Hypothalamus (tissue), 51 donors: ENCODE measurements around the gene ASTN2.
A peak's percentile ranks its signal among the peaks of the same experiment; 100 is the strongest.

Source experiments
- DNase-seq, 51 donors: peaks; one replicate each; lab custom pipeline; 2025; lab: John Stamatoyannopoulos, UW

ASTN2 gene

DNA sequence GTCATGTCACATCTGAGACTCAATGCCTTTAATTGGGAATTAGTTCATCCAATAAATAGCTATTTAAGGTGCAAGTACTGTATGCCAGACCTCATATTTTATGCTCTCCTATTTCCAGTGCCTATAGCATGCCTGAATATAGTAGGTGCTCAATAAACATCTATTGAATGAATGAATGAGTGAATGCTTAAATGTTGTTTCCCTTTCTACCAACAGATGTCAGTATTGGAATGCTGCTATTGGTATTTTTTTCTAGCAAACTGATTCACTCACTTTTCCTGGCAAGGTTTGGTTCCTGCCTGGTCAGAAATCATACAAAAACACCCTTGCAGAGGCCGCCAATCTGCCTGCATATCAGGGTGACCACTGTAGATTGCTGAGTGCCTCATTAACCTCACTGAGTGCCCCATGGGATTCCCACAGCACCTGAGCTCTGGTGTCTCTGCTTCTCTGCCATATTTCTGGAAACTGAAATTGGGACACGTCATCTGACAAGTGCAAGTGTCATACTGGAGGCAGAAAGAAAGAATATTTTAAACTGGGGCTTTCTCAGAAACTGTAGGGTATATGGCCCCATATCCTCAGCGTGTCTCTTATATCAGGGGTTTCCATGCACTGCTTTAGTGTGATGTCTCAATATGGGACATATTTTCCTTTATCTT lies 368.1 kb downstream of the ASTN2 start:
- no peak for DNase-seq

GRCh38 chr9:117044241-117044640 lies 370.6 kb downstream of the ASTN2 start:
- no peak for DNase-seq

DNA sequence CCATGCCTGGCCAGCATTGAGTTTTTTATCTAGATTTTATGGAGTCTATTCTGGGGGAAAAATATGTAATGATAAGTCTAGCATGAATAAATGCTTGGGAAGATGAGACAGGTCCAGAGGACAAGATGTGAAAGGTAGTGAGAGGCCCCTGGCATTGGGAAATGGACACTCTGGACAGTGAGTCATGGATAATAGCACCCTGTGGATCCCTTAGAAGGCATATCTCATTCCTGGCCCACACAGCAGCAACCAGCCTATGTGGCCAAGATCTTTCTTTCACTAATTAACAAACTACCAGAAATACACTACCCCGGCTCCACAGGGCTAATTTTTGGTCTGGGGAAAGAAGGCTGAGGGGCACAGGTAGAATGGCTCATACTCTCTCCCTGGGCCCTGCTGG lies 371.7 kb downstream of the ASTN2 start:
- no peak for DNase-seq

- no peak for DNase-seq
Observed at GRCh38 chr9:117035546-117035945, 379.3 kb downstream of the ASTN2 start.

DNA sequence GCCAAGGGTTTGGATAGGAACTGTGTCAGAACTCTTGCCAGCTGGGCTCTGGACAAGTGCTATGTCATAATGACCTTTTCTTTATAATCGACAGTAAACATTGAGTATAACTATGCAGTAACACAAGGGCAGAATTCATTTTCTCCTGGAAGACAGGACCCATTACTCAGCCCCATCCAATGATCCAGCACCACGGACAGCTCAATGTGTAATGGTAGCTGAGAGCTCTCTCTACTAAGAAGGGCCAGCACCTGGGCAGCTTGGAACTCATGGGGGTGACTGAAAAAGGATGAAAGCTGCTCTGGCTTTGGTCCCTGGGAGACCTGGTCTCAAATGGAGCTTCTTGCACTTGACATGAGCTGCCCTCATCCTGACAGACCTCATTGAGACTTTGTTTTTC lies 380.0 kb downstream of the ASTN2 start:
- DNase-seq, result no peak

- DNase-seq, result peak in 1 of 51 donors; percentile 11
Observed at GRCh38 chr9:117030254-117030768, 384.5 kb downstream of the ASTN2 start.

DNA sequence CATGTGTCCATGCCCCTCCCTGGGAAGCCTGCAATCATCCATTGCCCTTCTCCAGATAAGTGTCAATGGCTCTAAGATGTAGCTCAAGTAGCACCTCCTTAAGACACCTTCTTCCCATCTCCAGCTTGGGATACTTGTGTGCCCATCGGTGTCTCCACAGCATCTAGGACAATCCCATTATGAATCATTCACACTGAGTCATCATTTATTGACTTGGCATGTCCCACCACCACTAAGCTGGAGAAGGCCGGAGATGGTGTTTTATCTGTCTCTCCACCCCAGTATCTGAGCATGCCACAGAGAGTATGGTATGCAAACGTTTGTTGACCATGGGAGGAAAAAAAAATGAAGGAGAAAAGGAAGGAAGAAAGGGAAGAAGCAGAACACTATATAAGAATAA lies 385.5 kb downstream of the ASTN2 start:
- no peak for DNase-seq

GRCh38 chr9:117028103-117028858 lies 386.6 kb downstream of the ASTN2 start:
- no peak for DNase-seq

DNA sequence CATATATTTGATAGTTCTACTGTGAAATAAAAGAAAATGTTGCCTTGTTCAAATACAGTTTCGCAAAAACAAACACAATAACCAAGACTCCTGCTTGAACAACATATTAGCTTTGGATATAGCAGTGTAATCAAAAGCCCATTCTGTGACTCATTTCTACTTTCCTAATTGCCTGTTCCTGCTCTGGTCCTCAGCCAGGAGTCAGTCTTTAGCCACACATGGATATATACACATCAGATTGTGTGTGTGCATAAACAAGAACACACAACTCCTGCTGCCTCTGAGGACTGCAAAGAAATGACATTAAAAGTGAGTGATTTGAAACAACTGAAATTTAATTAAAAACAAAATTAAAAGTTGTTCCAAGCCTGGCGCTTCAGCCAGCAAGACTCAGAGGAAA lies 393.0 kb downstream of the ASTN2 start:
- no peak for DNase-seq

DNA sequence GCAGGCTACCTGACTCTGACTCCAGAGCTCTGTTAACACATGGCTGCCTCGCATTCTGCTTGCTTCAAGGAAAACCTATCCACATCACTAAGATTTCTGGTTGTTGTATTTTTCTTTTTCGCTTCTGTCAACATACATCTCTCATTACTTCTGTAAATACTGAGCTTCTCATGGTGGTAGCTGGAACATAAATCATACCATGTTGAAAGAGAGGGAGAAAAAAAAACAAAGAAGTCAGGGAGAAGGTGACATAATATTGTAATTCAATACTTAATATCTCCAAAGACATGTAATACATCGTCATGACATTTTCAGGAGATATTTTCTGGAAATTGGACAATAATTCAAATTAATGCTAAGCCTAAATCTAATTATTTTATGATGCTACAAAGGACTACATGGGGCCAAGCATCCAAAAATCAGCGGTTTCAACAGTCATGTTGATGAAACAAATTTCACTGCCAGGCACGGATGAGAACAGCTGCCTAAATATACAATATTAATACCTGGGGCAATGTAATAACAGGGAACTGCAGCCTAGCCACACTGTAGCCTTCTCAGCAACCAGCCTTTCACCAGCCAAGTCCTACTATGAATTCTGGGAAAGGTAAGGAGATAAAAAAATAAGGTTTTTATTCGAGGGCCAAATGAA lies 395.8 kb downstream of the ASTN2 start:
- no peak for DNase-seq

DNA sequence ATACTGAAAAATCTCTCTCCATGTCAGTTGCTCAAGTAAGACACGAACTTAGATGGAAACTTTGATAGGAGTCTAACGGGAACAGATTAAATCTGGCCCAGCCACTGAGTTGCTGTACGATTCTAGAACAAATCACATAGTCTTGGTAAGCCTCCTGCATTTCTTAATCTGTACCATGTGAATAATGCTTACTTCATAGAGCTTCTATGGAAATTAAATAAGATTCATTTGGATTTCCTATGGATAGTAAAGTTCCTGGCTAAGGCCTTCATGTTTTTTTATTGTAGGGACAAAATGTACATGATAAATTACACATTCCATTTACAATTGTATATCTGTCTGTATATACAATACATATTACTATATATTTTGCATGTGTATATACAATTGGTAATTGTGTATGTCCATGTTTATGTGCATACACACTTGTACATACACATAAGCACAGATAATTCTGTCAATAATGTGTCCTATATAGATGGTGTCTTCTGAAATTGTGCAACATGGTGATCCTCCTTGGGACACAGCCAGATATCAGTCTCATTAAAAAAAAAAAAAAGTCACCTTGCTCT lies 397.4 kb downstream of the ASTN2 start:
- no peak for DNase-seq

DNA sequence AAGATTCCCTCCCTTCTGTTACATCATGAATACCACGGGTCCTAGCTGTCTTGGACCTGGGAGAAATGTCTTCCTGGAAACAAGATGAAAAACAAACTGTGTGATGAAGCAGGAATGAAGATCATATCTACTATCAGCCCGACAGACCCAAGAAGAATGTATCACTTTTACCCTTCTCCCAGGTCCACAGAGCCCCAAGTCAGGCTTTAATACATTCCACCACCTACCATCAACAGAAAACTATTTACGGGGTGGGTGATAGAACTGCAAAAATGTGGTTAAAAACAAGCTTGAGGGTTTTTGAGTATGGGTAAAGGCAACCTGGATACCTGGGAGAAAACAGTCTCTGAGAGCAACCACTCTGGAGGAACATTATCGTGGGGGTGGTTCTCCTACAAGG lies 400.8 kb downstream of the ASTN2 start:
- no peak for DNase-seq

DNA sequence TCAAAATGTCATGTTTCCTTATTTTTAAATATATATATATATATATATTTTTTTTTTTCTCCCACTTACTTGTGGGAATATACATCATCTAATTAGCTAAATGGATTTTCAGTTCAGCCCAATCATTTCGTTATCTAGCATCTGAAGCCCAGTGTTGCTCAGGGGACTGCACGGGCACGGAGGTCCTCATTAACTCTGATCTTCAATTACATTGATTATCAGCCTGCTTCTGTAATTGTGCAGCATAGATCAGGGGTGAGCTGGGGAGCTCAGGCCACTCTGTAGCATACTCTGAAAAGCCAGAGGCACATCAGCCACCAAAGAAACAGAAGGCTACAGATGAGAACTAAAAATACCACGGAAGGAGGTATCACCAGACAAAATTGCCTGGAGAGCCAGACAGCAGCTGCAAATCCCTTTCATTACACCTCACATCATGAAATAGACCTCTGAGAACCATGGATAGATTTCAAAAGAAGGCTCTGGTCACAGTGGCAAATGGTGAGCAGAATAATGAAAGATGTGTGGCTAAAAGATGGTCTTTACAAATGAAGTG lies 401.3 kb downstream of the ASTN2 start:
- DNase-seq, result no peak

DNA sequence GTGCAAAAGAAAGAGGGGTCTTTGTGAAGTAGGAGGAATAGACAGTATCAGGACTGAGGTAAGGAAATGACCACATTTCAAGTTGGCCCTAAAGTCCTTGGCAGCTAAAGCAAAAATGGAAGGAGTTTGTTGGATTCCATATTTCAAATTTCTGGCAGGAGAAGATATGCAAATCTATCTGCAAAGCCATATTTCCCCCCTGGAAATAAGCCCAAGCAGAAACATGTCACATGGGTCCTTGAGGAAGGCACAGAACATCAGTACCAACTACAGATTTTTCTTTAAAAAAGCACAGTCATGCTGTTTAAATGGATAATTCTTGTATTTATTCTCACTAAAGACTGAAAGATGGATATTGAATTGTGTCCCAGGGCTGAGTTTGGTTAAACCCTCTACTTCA lies 404.8 kb downstream of the ASTN2 start:
- no peak for DNase-seq

- no peak for DNase-seq
Observed at GRCh38 chr9:117008876-117009275, 406.0 kb downstream of the ASTN2 start.

DNA sequence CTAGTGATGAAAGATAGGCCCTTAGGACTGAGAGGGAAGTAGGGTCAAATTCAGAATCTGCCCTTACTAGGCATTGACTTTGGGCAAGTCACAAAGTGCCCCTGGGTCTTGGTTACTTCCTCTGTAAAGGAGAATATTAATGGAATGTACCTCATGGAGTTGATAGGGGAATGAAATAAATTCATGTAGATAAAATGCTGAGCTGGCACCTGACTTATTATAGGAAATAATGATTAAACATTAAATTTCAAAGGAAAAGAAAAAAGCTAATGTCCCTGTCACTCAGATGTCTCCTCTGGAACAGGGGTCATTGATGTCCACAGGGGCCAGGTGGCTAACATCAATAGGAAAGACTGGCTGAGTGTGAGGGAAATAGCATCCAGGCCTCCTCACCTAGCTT lies 406.4 kb downstream of the ASTN2 start:
- DNase-seq, result no peak

- no peak for DNase-seq
Observed at GRCh38 chr9:117002686-117003085, 412.2 kb downstream of the ASTN2 start.

GRCh38 chr9:117000834-117001233 lies 414.0 kb downstream of the ASTN2 start:
- peak in 1 of 51 donors; percentile 9 for DNase-seq

DNA sequence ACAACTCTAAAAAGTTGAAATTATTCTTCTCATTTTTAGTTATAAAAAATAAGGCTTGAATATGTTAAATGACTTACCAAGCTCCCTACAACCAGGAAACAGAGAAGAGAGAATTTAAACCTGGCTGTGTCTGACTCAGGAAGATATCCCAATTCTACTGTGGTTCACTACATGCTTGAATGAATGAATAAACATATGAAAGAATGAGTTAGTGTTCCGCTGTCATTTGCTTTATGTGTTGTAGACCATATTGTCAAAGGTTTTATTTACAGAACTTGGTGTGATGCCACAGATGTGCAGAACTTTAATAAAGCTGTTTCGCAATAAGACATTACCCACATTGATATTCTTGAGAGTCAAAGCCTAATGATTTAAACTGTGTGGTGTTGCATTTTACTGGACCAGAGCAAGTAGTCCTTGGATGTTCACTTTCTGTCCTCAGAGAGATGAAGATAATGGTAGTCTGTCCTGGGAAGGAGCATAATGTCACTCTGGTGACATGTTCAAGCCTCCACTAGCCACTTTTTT lies 414.6 kb downstream of the ASTN2 start:
- DNase-seq, result no peak

GRCh38 chr9:116998305-116998704 lies 416.6 kb downstream of the ASTN2 start:
- no peak for DNase-seq

DNA sequence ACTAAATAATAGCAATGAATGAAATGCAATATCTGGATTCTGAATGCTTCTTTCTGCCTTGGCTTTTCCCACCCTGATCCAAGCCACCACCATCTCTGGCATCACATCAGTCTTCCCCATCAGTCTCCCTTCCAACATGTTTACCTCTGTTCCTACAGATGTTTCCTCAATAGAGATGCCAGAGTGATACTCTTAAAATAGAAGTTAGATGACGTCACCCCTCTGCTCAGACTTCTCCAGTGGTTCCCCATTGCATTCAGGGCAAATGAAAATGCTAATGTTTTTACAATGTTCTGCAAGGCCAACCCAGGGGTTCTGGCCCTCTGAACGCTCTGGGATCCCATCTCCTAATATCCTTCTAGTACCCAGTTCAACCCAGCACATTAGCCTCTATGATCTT lies 422.0 kb downstream of the ASTN2 start:
- no peak for DNase-seq
